AG10803 (cell line): ENCODE measurements around the gene METTL5.
"Not testable (repeated sequence)": the region's sequence is repeated elsewhere in the genome, so short reads cannot be mapped to it uniquely, and the experiment has no call there.

Experiments used
- DNase-seq: peaks from one replicate; pipeline ENCODE4 v3.0.0; 2010; ENCODE audit warnings: low read depth
- H3K4me3 ChIP-seq: 2 replicates; pipeline ENCODE4 v1.5.1; 2011; ENCODE audit warnings: mild to moderate bottlenecking, low read length, control low read depth
- TF ChIP-seq, protein P1 (sequence below): conservative IDR thresholded peaks from 2 replicates; pipeline ENCODE4 v1.5.1; 2011; ENCODE audit warnings: mild to moderate bottlenecking, low read length, control low read depth, inconsistent platforms

Gene METTL5

DNA sequence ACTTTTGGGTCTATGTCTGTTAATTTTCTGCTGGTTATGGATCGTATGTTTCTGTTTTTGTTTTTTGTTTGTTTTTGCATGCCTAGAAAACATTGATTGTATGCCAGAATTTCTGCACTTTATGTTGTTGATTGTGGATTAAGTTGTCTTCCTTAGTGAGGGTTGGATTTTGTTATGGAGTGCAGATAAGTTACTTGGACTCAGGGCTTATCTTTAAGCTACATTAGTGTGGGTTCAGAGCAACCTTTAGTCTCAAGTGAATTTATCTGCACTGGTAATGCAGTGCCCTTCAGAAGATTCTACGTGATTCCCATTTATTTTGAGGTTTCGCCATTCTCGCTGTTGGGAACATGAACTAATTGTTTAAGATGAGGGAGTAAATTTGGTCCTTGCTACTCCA lies 35.4 kb upstream of the METTL5 start:
- H3K4me3 ChIP-seq: no peak overlapping the region
- DNase-seq: no peak
- TF ChIP-seq, protein P1, sequence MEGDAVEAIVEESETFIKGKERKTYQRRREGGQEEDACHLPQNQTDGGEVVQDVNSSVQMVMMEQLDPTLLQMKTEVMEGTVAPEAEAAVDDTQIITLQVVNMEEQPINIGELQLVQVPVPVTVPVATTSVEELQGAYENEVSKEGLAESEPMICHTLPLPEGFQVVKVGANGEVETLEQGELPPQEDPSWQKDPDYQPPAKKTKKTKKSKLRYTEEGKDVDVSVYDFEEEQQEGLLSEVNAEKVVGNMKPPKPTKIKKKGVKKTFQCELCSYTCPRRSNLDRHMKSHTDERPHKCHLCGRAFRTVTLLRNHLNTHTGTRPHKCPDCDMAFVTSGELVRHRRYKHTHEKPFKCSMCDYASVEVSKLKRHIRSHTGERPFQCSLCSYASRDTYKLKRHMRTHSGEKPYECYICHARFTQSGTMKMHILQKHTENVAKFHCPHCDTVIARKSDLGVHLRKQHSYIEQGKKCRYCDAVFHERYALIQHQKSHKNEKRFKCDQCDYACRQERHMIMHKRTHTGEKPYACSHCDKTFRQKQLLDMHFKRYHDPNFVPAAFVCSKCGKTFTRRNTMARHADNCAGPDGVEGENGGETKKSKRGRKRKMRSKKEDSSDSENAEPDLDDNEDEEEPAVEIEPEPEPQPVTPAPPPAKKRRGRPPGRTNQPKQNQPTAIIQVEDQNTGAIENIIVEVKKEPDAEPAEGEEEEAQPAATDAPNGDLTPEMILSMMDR: no peak

DNA sequence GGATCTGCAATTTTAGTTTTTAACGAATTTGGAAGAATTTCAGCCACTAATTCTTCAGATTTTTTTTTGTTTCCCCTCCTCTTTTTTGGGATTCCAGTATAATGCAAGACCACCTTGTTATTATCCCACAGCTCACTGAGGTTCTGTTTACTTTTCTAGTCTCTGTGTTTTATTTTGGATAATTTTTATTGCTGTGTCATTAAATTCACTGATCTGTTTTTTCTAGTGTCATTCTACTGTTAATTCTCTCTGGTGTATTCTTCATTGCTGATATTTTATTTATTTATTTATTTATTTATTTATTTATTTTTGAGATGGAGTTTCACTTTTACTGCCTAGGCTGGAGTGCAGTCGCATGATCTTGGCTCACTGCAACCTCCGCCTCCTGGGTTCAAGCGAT lies 34.7 kb upstream of the METTL5 start:
- TF ChIP-seq, protein P1: no peak
- DNase-seq: no peak
- H3K4me3 ChIP-seq: no peak overlapping the region

DNA sequence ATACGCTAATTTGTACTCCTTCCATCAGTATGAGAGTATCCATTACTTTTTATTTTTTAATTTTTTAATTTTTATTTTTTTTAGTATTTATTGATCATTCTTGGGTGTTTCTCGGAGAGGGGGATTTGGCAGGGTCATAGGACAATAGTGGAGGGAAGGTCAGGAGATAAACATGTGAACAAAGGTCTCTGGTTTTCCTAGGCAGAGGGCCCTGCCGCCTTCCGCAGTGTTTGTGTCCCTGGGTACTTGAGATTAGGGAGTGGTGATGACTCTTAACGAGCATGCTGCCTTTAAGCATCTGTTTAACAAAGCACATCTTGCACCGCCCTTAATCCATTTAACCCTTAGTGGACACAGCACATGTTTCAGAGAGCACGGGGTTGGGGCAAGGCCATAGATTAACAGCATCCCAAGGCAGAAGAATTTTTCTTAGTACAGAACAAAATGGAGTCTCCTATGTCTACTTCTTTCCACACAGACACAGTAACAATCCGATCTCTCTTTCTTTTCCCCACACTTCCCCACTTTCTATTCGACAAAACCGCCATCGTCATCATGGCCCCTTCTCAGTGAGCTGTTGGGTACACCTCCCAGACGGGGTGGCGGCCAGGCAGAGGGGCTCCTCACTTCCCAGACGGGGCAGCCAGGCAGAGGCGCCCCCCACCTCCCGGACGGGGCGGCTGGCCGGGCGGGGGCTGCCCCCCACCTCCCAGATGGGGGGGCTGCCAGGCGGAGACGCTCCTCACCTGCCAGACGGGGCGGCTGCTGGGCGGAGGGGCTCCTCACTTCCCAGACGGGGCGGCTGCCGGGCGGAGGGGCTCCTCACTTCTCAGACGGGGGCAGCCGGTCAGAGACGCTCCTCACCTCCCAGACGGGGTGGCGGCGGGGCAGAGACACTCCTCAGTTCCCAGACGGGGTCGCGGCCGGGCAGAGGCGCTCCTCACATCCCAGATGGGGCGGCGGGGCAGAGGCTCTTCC lies 30.9 kb upstream of the METTL5 start:
- H3K4me3 ChIP-seq, DNase-seq: not testable (repeated sequence)

DNA sequence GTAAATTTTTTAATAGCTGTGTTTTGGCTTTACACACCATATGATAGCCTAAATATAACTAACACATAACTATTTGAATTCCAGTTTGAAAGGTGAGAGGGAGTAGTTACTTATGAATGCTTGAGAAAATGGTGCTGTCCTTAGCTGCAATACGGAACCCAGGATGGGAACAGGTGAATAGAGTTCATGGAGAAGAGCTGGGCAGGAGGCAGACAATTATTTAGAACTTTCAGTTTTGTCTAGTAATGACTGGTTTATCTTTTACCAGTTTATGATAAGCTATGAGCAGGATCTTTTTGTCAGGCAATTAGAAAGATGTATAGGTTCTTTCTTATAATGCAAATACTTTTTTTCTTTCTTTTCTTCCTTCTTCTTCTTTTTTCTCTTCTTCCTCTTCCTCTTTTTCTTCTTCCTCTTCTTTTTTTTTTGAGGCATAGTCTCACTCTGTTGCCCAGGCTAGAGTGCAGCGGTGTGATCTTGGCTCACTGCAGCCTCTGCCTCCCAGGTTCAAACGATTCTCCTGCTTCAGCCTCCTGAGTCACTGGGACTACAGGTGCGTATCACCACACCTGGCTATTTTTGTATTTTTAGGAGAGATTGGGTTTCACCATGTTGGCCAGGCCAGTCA lies 28.4 kb upstream of the METTL5 start:
- no peak overlapping the region for H3K4me3 ChIP-seq
- TF ChIP-seq, protein P1: no peak
- DNase-seq: no peak

DNA sequence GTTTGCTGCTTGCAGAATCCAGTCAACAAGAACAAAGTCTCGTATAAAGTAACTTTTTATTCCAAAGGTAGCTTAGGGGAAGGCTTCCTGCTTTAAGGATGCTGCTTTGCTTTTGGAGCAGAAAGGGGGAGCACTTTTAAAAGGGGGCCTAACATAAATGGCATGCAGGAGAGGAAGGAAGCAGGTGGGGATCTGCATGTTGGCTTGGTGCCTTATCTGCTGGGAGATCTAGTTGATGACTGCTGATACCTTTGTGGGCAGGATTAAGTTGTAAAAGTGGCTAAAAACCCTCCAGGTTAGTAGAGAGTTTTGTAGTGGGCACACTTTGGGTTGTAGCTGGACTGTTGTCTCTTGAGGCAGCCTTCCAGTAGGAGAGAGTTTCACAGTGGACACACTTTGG lies 25.0 kb upstream of the METTL5 start:
- TF ChIP-seq, protein P1: no peak
- no peak overlapping the region for H3K4me3 ChIP-seq
- DNase-seq: no peak

DNA sequence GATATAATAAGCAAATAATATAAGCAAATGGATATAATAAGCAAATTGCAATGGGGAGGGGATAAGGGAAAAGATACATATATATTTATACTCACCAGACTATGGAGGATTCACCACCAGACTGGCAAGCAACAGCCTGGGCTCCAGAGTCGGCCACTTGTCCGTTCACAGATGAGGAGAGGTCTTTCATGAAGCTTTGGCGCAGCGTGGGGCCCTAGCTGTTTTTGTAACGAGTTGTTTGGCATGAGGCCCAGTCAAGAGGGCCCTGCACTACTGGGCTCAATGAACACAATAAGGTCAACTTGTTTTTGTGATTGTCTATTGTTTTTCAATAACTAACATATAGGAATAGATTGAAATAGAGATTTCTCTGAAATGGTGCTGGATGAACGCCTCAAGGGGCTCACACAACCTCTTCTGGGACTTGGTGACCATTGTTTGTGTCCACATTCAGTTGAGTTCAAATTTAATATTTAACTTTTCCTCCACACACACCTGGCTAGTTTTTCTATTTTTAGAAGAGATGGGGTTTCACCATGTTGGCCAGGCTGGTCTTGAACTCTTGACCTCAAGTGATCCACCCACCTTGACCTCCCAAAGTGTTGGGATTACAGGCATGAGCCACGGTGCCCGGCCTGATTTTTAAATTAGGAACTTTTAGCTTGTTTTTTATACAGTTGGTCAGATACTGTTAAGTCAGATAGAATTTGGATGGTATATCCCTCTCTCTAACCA lies 24.4 kb upstream of the METTL5 start:
- not testable (repeated sequence) for H3K4me3 ChIP-seq, DNase-seq

DNA sequence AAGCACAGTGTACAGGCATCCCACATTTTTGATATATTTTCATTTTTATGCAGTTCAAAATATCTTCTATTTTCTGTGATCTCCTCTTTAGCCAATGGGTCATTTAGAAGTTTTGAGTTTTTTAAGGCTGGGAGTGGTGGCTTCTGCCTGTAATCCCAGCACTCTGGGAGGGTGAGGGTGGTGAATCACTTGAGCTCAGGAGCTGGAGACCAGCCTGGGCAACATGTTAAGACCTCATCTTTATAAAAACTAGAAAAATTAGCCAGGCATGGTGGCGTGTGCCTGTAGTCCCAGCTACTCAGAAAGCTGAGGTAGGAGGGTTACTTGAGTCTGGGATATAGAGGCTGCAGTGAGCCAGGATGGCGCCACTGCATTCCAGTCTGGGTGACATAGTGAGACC lies 20.3 kb upstream of the METTL5 start:
- TF ChIP-seq, protein P1: no peak
- H3K4me3 ChIP-seq: no peak overlapping the region
- no peak for DNase-seq

DNA sequence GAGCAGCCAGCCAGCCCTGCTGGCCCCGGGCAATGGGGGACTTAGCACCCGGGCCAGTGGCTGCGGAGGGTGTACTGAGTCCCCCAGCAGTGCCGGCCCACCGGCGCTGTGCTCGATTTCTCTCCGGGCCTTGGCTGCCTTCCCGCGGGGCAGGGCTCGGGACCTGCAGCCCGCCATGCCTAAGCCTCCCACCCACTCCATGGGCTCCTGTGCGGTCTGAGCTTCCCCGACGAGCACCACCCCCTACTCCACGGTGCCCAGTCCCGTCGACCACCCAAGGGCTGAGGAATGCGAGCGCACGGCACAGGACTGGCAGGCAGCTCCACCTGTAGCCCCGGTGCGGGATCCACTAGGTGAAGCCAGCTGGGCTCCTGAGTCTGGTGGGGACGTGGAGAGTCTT lies 16.9 kb upstream of the METTL5 start:
- not testable (repeated sequence) for DNase-seq, H3K4me3 ChIP-seq
